Neural cell (in vitro differentiated cells): ENCODE data around the gene BICRA.

Experiments
- CTCF ChIP-seq: fragments of 450-650 bp; IDR thresholded peaks from 2 replicates; pipeline ENCODE4 v1.5.1; 2014; ENCODE audit warnings: antibody characterized with exemption, mild to moderate bottlenecking, moderate library complexity; ENCODE audit not compliant: poor library complexity, severe bottlenecking
- EP300 ChIP-seq: fragments of 450-650 bp; conservative IDR thresholded peaks from 2 replicates; pipeline ENCODE4 v1.6.1; 2014; ENCODE audit warnings: antibody characterized with exemption, mild to moderate bottlenecking, moderate library complexity; ENCODE audit not compliant: poor library complexity, severe bottlenecking
- EZH2 ChIP-seq: fragments of 200-600, 300-800 bp; shearing (Covaris generic), sonication (generic); IDR thresholded peaks from 2 replicates; pipeline ENCODE4 v1.6.1; 2014; ENCODE audit warnings: antibody characterized with exemption, low read length, borderline replicate concordance, mild to moderate bottlenecking; ENCODE audit not compliant: insufficient read depth, poor library complexity, severe bottlenecking
- MXI1 ChIP-seq: fragments of 450-650 bp; conservative IDR thresholded peaks from 2 replicates; pipeline ENCODE4 v1.6.1; 2014; ENCODE audit warnings: antibody characterized with exemption, mild to moderate bottlenecking; ENCODE audit not compliant: poor library complexity, severe bottlenecking
- RAD21 ChIP-seq: fragments of 450-650 bp; conservative IDR thresholded peaks from 2 replicates; pipeline ENCODE4 v1.6.1; 2014; ENCODE audit warnings: antibody characterized with exemption, mild to moderate bottlenecking, moderate library complexity
- SMC3 ChIP-seq: fragments of 450-650 bp; conservative IDR thresholded peaks from 2 replicates; pipeline ENCODE4 v1.6.1; 2014; ENCODE audit warnings: antibody characterized with exemption, mild to moderate bottlenecking, moderate library complexity; ENCODE audit not compliant: poor library complexity
- TAF1 ChIP-seq: IDR thresholded peaks from 2 replicates; pipeline ENCODE4 v1.6.1; 2012; ENCODE audit warnings: low read depth
- TF ChIP-seq, protein P1 (sequence below): IDR thresholded peaks from 2 replicates; pipeline ENCODE4 v1.6.1; 2012; ENCODE audit warnings: borderline replicate concordance

DNA sequence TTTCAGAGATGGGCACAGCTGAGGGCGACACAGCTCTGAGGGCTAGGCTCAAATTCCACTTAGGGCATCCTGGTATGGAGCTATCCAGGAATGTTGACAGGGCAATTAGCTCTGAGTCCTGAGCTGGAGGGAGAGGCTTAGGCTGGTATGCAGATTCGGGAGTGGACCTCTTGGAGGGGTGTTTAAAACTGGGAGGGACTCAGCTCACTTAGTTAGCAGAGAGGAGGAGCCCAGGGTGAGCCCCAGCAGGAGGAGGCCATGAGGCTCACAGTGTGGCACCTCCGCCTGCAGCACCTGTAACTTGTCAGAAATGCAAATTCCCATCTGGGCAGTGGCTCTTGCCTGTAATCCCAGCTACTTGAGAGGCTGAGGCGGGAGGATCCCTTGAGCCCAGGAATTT, 126.2 kb downstream of the BICRA start:
- TF ChIP-seq MXI1: no peak
- TF ChIP-seq, protein P1, sequence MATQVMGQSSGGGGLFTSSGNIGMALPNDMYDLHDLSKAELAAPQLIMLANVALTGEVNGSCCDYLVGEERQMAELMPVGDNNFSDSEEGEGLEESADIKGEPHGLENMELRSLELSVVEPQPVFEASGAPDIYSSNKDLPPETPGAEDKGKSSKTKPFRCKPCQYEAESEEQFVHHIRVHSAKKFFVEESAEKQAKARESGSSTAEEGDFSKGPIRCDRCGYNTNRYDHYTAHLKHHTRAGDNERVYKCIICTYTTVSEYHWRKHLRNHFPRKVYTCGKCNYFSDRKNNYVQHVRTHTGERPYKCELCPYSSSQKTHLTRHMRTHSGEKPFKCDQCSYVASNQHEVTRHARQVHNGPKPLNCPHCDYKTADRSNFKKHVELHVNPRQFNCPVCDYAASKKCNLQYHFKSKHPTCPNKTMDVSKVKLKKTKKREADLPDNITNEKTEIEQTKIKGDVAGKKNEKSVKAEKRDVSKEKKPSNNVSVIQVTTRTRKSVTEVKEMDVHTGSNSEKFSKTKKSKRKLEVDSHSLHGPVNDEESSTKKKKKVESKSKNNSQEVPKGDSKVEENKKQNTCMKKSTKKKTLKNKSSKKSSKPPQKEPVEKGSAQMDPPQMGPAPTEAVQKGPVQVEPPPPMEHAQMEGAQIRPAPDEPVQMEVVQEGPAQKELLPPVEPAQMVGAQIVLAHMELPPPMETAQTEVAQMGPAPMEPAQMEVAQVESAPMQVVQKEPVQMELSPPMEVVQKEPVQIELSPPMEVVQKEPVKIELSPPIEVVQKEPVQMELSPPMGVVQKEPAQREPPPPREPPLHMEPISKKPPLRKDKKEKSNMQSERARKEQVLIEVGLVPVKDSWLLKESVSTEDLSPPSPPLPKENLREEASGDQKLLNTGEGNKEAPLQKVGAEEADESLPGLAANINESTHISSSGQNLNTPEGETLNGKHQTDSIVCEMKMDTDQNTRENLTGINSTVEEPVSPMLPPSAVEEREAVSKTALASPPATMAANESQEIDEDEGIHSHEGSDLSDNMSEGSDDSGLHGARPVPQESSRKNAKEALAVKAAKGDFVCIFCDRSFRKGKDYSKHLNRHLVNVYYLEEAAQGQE: no peak
- TF ChIP-seq RAD21: no peak
- no peak for TF ChIP-seq CTCF
- TF ChIP-seq TAF1: no peak
- no peak for TF ChIP-seq EZH2
- TF ChIP-seq SMC3: no peak
- no peak for TF ChIP-seq EP300
